SK-N-DZ (cell line): ENCODE results near the gene GPR42.
"Not testable (repeated sequence)": the region's sequence is repeated elsewhere in the genome, so short reads cannot be mapped to it uniquely, and the experiment has no call there.

Experiments used
- DNase-seq: peaks from one replicate; pipeline ENCODE4 v3.0.0-alpha.2; 2015; ENCODE audit warnings: low spot score

Gene GPR42

DNA sequence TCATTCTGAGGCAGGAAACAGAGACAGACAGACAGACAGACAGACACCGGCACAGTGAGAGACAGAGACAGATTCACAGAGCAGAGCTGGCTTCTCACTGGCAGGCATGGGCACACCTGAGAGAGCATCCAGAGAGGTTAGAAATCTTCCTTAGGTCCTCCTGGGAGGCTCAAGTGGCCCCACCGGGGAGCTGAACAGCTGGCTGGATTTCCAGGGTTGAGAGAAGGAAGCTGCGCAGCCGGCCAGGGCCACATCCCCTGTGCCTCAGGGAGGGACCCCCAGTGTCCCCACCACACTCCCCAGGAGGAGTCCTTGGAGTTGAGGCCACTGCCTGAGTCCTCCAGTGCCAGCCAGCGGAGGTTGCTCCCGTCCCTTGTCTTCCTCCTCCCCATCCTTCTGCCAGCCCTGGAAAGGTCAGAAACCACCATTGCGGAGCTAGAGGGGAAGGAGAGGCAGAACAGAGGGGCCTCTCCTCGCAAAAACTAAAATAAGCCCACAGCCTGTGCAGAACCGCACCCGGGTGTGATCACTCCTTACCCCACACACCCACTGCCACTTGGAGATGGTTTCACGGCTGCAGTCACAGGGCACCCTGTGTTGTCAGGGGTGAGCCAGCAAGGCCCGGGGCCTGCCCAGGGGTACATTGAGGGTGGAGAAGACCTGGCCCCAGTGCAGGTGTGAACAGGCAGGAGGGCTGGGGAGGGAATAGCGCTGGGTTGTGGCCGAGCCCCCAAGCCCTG lies 8.4 kb upstream of the GPR42 start:
- DNase-seq, result no peak

DNA sequence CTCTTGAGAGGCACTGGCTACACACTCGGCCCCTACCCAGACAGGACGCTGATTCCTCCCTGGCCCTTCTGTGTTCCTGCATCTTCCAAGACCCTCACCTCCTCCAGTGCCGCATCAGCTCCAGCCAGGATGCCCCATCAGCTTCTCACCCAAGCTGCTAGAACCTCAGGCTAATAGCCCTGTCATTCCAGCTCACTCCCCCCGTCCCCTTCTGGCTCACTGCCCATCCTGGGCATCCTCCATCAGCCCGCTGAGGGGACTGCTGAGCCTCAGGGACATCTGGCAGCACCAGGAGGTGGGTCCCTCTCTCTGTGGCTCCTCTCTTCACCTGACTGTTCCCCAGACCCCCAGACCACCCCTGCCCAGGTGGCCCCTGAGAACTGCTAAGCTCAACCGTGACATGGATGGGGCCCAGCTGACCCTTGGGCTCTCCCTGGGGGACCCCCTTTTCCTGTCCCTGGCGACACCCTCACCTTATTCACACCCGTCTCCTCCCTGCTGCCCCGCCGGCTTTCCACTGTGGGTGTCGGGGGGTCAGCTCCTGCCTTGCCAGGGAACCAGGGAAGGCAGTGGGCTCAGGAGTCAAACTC lies 7.8 kb upstream of the GPR42 start:
- DNase-seq, result no peak

DNA sequence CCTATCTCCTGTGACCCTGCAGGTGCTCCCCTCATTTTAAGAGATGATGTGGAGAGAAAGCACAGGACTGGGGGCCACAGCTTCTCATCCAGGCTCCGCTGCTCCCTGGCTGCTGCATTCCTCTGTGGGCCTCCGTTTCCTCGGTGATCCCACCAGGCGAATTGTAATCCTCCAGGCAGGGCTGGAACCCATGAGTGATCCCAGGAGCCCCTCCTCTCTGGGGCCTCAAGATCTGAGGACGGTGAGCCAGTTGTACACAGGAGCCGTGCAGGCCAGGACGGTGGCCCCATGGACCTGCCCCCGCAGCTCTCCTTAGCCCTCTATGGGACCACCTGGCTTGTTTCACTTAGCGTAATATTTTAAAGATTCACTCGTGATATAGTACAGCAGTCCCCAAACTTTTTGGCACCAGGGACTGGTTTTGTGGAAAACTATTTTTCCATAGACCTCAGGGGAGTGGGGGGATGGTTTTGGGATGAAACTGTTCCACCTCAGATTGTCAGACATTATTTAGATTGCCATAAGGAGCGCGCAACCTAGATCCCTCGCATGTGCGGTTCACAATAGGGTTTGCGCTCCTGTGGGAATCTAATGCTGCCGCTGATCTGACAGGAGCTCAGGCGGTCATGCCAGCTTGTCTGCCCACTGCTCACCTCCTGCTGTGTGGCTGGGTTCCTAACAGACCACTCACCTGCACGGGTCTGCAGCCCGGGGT lies 7.0 kb upstream of the GPR42 start:
- DNase-seq, result no peak

DNA sequence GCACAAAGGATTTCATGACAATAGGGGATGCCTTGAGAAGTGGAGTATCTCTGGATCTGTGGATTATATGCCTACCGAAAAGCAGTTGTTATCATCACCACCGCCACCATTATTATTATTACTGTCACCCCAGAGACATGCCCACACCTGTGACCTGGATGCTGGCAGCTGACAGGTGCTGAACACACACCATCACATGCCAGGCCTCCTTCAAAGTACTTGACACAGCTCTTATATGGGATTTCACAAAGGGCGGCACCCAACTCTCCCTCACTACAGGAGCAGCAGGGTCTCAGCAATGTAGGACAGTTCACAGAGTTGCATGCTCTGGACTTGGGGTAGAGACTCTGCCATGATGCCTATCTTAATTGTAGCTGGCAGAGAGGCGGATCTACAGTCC lies 5.6 kb upstream of the GPR42 start:
- no peak for DNase-seq

DNA sequence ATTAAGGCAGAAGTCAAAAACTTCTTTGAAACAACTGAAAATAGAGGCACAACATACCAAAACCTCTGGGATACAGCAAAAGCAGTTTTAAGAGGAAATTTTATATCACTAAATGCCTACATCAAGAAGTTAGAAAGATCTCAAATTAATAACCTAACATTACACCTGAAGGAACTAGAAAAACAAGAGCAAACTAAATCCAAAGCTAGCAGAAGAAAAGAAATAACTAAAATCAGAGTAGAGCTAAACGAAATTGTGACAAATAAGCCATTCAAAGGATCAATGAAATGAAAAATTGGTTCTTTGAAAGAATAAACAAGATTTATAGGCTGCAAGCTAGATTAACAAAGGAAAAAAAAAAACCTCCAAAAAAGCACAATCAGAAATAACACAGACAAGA lies 2.5 kb upstream of the GPR42 start:
- no peak for DNase-seq

DNA sequence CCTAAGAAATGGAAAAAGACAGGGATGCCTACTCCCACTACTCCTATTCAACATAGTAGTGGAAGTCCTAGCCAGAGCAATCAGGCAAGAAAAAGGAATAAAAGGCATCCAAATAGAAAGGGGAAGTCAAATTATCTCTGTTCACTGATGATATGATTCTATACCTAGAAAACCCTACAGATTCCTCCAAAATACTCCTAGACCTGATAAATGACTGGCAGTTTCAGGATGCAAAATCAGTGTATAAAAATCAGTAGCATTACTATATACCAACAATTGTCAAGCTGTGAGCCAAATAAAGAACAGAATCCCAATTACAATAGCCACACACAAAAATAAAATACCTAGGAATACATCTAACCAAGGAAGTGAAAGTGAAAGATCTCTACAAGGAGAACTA lies 1.3 kb upstream of the GPR42 start:
- DNase-seq, result no peak

DNA sequence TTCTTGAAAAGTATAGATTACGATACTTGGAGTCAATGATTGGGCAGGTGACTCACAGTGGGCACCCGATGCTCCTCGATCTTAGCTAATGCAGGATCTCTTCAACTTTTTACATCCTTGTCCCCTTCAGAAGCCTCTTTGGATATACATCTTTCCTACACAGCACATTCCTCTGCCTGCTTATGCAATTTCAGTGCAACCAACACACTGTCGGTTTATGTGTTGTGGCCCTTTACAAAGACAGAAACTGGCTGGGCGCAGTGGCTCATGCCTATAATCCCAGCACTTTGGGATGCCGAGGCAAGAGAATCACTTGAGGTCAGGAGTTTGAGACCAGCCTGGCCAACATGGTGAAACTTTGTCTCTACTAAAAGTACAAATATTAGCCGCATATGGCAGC lies 2.6 kb downstream of the GPR42 start:
- DNase-seq, result no peak

DNA sequence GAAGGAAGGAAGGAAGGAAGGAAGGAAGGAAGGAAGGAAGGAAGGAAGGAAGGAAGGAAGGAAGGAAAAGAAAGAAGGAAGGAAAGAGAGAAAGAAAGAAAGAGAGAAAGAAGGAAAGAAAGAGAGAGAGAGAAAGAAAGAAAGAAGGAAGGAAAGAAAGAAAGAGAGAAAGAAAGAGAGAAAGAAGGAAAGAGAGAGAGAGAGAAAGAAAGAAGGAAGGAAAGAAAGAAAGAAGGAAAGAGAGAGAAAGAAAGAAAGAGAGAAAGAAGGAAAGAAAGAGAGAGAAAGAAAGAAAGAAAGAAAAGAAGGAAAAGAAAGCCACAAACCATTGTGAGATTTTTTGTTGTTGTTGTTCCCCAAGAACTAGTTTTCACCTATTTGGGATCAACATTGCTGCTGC lies 3.2 kb downstream of the GPR42 start:
- not testable (repeated sequence) for DNase-seq

DNA sequence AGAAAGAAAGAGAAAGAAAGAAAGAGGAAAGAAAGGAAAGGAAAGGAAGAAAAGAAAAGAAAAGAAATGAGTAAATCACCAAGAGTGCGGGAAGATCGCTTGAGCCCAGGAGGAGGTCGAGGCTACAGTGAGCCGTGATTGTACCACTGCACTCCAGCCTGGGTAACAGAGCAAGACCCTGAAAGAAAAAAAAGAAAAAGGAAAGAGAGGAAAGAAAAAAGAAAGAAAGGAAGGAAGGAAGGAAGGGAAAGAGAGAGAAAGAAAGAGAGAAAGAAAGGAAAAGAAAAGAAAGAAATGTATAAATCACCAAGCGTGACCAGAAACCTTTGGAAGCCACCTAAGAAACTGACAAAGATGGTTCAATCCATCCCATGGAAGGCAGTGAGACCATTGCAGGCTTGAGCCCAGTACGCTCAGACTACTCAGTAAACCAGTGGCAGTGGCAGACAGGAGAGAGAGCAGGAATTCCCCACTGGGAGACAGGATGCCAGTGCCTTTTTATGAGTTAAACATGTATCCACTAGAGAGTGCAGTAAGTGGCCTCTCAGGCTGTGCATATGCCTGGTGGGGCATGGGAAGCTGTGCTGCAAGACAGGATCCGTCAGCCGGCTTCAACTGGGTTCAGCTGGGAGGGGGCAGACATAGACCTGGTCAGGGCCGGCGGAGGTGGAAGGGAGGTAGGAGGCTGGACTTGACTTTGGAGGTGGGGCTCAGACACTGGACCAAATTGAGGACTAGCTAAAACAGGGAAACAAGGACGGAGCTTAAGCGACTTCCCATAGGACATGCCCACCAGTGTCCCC lies 4.8 kb downstream of the GPR42 start:
- DNase-seq, result no peak

DNA sequence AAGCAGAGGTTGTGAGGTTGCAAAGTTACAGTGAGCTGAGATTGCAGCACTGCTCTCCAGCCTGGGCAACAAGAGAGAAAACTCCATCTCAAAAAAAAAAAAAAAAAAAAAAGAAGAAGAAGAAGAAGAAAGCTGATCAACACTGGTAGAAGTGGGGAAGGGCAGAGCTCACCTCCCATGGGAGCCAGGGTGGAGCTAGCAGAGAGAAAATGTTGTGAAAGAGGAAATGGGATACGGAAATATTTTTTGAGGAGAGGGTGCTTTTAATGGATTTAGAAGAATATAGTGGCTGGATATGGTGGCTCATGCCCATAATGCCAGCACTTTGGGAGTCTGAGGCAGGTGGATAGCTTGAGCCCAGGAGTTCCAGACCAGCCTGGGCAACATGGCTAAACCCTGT lies 6.8 kb downstream of the GPR42 start:
- DNase-seq, result no peak

DNA sequence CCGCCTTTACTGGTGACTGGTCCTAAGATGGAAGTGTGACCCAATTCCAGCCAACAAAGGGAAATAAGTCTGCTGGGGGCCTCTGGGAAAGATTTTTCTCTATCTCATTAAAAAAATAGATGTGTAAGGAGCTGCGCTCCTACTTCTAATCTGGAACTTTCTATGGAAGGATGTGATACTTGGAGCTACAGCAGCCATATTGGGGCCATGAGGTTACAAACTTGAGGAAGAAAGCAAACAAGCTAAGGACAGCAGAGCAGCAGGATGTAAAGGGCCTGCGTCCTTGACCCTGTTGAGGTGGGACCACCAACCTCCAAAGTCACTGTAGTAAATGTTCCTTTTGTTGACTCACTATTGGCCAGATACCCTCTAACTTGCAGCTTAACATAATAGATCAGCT lies 7.5 kb downstream of the GPR42 start:
- no peak for DNase-seq

DNA sequence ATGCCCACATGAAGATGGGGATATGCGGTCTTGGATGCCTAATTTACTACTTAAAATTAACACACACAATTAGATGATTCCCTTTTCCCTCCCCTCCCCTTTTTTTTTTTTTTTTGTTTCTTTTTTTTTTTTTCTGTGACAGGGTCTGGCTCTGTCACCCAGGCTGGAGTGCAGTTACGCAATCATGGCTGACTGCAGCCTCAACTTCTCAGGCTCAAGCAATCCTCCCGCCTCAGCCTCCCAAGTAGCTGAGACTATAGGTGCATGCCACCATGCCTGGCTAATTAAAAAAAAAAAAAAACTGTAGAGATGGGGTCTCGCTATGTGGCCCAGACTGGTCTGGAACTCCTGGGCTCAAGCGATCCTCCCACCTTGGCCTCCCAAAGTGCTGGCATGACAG lies 8.7 kb downstream of the GPR42 start:
- DNase-seq, result not testable (repeated sequence)

DNA sequence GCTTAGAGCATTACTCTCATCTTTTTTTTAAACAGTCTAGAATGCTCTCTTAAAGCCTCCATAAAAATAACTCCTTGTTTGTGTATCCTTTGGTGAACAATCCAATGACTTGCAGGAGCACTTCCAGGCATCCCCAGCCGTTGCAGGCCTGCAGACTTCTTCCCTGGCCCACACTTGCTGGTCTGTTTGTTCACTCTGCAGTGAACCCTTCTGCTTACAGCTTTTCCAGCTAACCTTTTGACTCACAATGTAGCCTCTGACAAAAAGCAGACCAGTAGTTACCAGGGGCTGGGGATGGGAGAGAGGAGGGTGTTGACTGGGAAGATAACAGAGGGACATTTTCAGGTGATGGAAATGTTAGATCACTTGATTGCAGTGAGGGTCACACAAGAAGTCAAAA lies 9.1 kb downstream of the GPR42 start:
- DNase-seq, result no peak

DNA sequence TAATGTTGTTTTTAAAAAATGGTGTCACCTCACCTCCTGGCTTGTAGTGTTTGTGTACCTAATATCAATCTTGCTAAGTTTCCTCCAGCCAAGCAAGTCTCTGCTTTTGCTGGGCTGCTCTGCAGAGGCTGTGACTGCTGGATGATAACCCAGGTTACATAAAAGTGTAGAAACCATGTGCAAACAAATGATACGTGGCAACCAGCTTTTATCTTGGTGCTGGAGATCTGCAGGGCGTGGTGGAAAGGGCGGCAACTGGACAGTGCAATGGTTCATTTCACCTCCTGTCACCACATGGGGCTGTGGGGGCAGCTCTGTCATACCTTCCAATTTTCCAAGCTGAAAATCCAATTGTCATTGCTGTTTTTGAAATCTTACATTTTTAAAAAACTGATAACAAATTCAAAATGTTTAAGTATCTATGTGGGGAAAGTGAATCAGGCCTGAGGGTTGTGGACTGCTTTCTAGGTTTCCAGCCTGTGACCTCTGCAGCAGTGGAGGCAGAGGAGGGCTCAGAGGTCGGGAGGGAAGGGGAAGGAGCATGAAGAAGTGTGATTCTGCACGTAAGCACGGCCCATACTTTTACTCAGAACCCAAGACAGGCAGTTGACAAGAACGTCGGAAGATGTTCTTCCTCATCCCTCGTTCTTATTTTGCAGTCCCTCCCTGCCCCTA lies 9.7 kb downstream of the GPR42 start:
- DNase-seq, result no peak

DNA sequence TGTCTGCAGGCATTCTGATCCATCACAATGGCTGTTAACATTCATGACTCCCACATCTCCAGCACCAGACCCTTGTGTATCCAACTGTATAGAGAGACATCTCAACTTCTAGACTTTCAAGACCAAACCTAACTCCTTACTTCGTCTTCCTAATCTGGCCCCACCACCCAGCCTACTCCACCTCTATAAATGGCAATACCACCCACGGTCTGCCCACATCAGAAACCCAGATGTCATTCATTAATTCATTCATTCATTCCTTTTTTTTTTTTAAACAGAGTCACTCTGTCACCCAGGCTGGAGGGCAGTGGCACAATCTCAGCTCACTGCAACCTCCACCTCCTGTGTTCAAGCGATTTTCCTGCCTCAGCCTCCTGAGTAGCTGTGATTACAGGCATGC lies 10.4 kb downstream of the GPR42 start:
- no peak for DNase-seq

DNA sequence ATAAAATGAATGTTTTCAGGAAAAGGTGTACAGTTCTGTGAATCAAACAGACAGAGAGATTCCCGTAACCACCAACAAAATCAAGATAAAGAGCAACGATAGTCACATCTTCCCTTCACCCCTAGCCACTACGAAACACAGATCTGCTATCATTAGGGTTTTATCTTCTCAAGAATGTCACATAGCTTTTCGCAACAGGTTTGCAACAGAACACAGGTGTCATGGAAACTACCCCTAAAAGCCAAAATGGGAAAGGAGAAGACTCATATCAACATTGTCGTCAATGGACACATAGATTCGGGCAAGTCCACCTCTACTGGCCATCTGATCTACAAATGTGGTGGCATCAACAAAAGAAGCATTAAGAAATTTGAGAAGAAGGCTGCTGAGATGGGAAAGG lies 11.1 kb downstream of the GPR42 start:
- DNase-seq, result no peak

DNA sequence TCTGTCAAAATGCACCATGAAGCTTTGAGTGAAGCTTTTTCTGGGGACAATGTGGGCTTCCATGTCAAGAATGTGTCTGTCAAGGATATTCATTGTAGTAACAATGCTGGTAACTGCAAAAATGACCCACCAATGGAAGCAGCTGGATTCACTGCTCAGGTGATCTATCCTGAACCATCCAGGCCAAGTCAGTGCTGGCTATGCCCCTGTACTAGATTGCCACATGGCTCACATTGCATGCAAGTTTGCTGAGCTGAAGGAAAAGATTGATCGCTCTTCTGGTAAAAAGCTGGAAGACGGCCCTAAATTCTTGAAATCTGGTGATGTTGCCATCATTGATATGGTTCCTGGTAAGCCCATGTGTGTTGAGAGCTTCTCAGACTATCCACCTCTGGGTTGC lies 12.7 kb downstream of the GPR42 start:
- no peak for DNase-seq

DNA sequence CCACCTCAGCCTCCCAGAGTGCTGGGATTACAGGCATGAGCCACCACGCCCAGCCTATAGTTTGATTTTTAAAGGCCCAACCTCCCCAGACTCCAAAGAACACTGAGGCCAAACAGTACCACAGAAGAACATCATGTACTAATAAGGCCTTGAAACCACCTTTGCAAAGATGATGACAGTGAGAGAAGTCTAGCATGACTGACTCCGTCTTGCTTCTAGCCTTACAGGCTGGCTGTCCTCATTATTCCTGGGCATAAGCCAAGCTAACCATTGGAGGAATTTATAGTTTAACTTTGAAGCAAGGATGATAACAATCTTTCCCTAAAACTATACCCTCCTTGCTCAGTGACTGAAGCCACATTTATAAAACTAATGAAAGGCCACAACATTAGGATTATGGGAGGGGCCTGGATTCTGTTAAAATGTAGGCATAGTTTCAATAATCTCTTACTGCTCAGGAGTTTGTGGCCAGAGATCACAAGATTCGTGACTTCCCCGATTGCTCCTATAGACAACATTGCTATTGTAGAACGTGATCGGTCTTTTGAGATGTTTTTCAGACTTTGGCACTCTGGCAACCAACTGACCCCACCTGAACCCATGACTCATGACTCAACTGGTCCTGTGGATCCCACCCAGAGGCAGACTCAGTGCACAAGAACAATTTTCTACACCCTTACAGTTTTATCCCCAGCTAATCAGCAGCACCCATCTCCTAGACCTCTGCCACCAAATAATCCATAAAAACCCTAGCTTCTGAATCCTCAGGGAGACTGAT lies 17.6 kb downstream of the GPR42 start:
- no peak for DNase-seq

DNA sequence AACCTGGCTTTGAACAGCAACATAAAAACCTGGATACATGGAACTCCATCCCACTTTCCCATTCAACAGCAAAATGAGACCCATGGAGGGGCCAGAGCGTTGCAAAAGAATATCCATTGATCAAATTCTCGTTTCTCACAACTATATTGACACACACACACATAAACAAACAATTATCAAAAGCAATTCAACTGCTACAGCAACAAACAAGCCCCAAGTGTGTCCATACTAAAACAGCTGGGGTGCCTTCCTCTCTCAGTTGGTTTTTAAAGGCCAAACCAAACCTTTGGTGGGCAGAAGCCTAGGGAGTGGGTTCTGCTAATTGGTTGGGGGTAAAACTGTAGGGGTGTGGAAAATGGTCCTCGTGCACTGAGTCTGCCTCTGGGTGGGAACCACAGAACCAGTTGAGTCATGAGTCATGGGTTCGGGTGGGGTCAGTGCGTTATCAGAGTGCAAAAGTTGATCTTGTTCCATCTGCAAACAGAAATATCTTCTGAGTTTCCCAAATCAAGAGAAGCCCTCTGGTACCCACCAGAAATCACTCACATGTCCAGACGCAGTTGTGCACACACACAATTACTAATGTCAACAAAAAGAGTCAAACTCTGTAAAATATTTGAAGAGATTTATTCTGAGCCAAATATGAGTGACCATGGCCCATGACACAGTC lies 18.5 kb downstream of the GPR42 start:
- DNase-seq, result no peak
